K562 treated with DMSO at 1 percent for 48 hours (cell line): Measurements from ENCODE around the gene PATL1. TPM values are rescaled to one million over a fixed set of nuclear protein-coding genes. Genes with fewer than 3 reads are reported as not detected.

Source experiments
- total RNA-seq: library from RNA; unstranded; fragments of 300-600 nt; gene quantifications from 2 replicates; pipeline ENCODE4 v1.2.3, GENCODE V29; 2022; ENCODE audit warnings: low replicate concordance; ENCODE audit errors: extremely low read depth

The PATL1 gene, protein sequence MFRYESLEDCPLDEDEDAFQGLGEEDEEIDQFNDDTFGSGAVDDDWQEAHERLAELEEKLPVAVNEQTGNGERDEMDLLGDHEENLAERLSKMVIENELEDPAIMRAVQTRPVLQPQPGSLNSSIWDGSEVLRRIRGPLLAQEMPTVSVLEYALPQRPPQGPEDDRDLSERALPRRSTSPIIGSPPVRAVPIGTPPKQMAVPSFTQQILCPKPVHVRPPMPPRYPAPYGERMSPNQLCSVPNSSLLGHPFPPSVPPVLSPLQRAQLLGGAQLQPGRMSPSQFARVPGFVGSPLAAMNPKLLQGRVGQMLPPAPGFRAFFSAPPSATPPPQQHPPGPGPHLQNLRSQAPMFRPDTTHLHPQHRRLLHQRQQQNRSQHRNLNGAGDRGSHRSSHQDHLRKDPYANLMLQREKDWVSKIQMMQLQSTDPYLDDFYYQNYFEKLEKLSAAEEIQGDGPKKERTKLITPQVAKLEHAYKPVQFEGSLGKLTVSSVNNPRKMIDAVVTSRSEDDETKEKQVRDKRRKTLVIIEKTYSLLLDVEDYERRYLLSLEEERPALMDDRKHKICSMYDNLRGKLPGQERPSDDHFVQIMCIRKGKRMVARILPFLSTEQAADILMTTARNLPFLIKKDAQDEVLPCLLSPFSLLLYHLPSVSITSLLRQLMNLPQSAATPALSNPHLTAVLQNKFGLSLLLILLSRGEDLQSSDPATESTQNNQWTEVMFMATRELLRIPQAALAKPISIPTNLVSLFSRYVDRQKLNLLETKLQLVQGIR
- total RNA-seq = not detected in 2 replicates

DNA sequence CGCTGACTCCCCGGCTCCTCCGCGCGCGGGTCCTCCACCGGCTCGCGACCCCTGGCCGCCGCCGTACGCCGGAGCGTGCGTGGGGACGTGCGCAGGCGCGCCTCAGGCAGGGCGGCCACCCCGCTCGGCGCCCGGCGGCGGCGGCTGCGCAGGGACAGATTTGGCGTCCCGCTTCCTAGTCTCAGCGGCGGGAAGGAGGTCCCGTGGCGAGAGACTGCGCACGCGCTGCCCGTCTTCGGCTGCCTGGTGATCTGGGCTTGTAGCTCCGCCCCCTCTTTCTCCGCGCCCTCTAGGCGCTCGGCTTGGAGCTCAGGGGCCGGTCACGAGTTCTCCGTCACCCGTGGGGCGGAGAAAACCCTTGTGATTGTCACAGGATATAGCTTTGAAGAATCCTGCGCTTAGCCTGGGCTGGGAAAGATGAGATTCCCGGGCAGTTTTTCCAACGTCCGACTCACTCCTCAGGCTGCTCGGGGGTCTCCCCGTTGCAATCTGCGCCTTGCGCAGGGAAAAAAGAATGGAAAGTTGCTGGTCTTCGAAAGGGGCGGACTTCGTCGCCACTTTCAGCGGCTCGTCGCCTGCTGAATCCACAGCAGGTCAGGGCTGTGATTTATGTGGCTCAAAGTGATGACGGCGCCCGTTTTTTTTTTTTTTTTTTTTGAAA lies at the start of gene PATL1:
TSS of gene PATL1 (minus strand) at position 88 of the 661 bp plus-strand sequence. CDS start 142 bp downstream, outside the sequence.

DNA sequence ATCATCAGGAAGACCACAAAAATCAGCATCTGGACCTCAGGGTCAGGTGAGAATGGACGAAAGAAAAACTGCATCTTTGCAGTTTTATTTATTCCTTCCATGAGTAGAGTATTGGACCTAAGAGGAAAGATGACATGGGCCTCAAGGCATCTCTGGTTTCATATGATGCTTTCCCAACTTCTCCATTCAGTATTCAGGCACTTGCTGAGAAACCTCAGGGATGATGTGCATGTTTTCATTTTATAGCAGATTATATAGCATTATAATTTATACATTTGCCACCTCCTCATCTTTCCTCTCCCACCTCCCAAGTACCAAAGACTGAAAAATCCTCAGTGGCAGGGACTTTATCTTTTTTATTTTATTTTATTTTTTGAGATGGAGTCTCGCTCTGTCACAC lies 44.9 kb upstream of the PATL1 start, which contains the start of gene OR10V1:
TSS of gene OR10V1 (minus strand) at position 101 of the 400 bp plus-strand sequence. CDS start at position 101, 0 bp downstream.

DNA sequence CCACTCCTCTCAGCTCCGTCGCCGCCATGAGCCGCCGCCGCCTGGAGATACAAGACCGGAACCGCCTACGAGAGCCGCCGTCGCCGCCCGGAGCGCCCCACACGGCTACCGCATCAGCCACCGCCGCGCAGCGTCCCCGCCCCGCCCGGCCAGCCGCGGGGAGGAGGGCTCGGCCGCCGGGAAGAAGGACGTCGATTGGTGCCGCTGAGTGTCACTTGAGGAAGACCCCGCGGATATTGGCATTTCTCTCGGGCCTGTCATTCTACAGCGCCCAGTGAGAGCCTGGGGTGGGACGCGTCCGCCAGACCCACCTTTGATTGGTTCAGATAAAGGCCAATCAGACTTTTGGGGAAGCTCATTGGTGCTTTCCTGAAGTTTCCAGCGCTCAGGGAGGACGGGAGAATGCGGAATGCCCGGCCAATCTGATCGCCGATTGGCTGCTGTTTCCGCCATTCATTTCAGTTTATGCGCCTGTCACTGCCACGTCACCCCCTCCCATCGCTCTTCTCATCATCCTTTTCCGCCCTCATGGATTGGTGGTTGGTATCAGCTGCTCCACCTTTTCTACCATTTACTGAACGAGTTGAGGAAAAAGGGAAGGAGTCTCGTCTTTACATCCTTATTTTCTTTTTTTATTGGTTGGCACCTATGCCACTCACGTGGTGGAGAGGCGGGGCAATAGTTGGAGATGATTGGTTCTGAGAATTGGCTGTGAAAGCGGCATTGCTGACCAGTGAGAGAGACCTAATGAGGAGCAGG lies 53.0 kb downstream of the PATL1 start, which contains the start of gene OSBP:
TSS of gene OSBP (minus strand) at position 138 of the 759 bp plus-strand sequence. CDS start at position 28, 110 bp downstream.

Other genes with a start within 250 kb of the PATL1 start
- not detected in 2 replicates for gene OR5A2, start 242.6 kb downstream of the PATL1 start, total RNA-seq
- not detected in 2 replicates for gene OR5A1, start 232.6 kb downstream of the PATL1 start, total RNA-seq
- not detected in 2 replicates for gene OR4D6, start 212.1 kb downstream of the PATL1 start, total RNA-seq
- not detected in 2 replicates for gene OR4D10, start 195.7 kb downstream of the PATL1 start, total RNA-seq
- gene OR4D11, start 165.5 kb downstream of the PATL1 start, total RNA-seq = not detected in 2 replicates
- gene OR4D9, start 157.5 kb downstream of the PATL1 start, total RNA-seq = not detected in 2 replicates
- not detected in 2 replicates for gene OSBP, start 53.3 kb downstream of the PATL1 start, total RNA-seq
- not detected in 2 replicates for gene OR10V1, start 44.8 kb upstream of the PATL1 start, total RNA-seq
- not detected in 2 replicates for gene STX3, start 86.3 kb upstream of the PATL1 start, total RNA-seq
- gene MRPL16, start 141.7 kb upstream of the PATL1 start, total RNA-seq = not detected in 2 replicates
- gene CBLIF, start 176.5 kb upstream of the PATL1 start, total RNA-seq = not detected in 2 replicates
- gene TCN1, start 197.4 kb upstream of the PATL1 start, total RNA-seq = not detected in 2 replicates
- gene OOSP3, start 209.7 kb upstream of the PATL1 start, total RNA-seq = not detected in 2 replicates